H1 (cell line): ENCODE data around the gene MOV10L1. TPM values are rescaled to one million over a fixed set of nuclear protein-coding genes. Genes with fewer than 3 reads are reported as not detected.

Experiments
- CTCF ChIA-PET: fragments of 300-600 bp; sonication (Branson Sonifier 250); formaldehyde crosslinking; loops from one replicate; lab custom pipeline; 2021; ENCODE audit not compliant: partially characterized antibody; lab: Charles Lee
- POLR2A ChIA-PET: fragments of 300-600 bp; sonication (Branson Sonifier 250); formaldehyde crosslinking; loops from one replicate; lab custom pipeline; 2021; ENCODE audit warnings: inconsistent platforms; ENCODE audit not compliant: partially characterized antibody; lab: Charles Lee
- DNase-seq, 2 experiments: peaks; one replicate each; pipeline versions ENCODE4 v3.0.0 to v3.0.0-alpha.2; 2010 to 2022; ENCODE audit warnings: low spot score in 2 of 2, low read depth in 1 of 2, mixed read lengths in 1 of 2
- FAIRE-seq: peaks from 2 replicates; lab custom pipeline; 2011; peaks lifted over from hg19 to GRCh38; lab: Jason Lieb, UNC
- H2AFZ ChIP-seq: 2 replicates; pipeline ENCODE4 v1.8.1; 2012; ENCODE audit warnings: low read length, inconsistent platforms
- H2AK5ac ChIP-seq: 2 replicates; pipeline ENCODE4 v1.6.1; 2013; ENCODE audit warnings: low read depth, low read length
- H2BK120ac ChIP-seq: replicated peaks from 2 replicates; pipeline ENCODE3; 2013; ENCODE audit warnings: low read depth, low read length, inconsistent platforms
- H2BK12ac ChIP-seq: 2 replicates; pipeline ENCODE4 v1.6.1; 2013; ENCODE audit warnings: low read depth, low read length
- H2BK15ac ChIP-seq: 2 replicates; pipeline ENCODE4 v1.6.1; 2013; ENCODE audit warnings: low read length
- H2BK20ac ChIP-seq: 2 replicates; pipeline ENCODE4 v1.6.1; 2013; ENCODE audit warnings: low read length
- H2BK5ac ChIP-seq: 2 replicates; pipeline ENCODE4 v1.6.1; 2013; ENCODE audit warnings: low read depth, low read length
- H3K14ac ChIP-seq: 2 replicates; pipeline ENCODE4 v1.6.1; 2013; ENCODE audit warnings: inconsistent platforms; ENCODE audit not compliant: insufficient read length
- H3K18ac ChIP-seq: 2 replicates; pipeline ENCODE4 v1.6.1; 2013; ENCODE audit warnings: low read length; ENCODE audit errors: extremely low read depth
- H3K23ac ChIP-seq: 2 replicates; pipeline ENCODE4 v1.6.1; 2013; ENCODE audit warnings: inconsistent platforms; ENCODE audit not compliant: insufficient read length
- H3K23me2 ChIP-seq: 2 replicates; pipeline ENCODE4 v1.6.1; 2013; ENCODE audit warnings: low read depth, low read length
- H3K27ac ChIP-seq: 2 replicates; pipeline ENCODE4 v1.6.1; 2011; ENCODE audit warnings: low read depth, low read length, inconsistent platforms
- H3K27me3 ChIP-seq, 4 experiments: replicated peaks in 1 of 4; 1 replicate in 1 of 4; 2 replicates in 3 of 4; pipeline versions ENCODE4 v1.6.1 to v1.8.1; 2011 to 2013; ENCODE audit warnings: low read length in 3 of 4, mild to moderate bottlenecking in 3 of 4, inconsistent platforms in 2 of 4, mixed read lengths in 2 of 4, moderate library complexity in 1 of 4; ENCODE audit not compliant: control insufficient read depth in 3 of 4, insufficient read depth in 3 of 4; ENCODE audit errors: extremely low read depth in 1 of 4
- H3K36me3 ChIP-seq, 4 experiments: 2 replicates each; pipeline versions ENCODE4 v1.6.1 to v1.8.1; 2011 to 2013; ENCODE audit warnings: mild to moderate bottlenecking in 4 of 4, low read length in 3 of 4, moderate library complexity in 2 of 4, control low read depth in 1 of 4, inconsistent platforms in 1 of 4; ENCODE audit not compliant: insufficient read depth in 4 of 4, control insufficient read depth in 2 of 4
- H3K4ac ChIP-seq: replicated peaks from 2 replicates; pipeline ENCODE3; 2013; ENCODE audit warnings: low read length, low read depth, mixed read lengths, inconsistent platforms; ENCODE audit not compliant: insufficient read length
- H3K4me1 ChIP-seq, 4 experiments: replicated peaks in 1 of 4; 1 replicate in 1 of 4; 2 replicates in 3 of 4; pipeline versions ENCODE4 v1.6.1 to v1.8.1; 2011 to 2013; ENCODE audit warnings: low read length in 3 of 4, inconsistent platforms in 2 of 4, mixed read lengths in 1 of 4; ENCODE audit not compliant: insufficient read depth in 4 of 4, control insufficient read depth in 3 of 4
- H3K4me2 ChIP-seq, 2 experiments: 2 replicates each; pipeline versions ENCODE4 v1.6.1 to v1.8.1; 2011 to 2013; ENCODE audit warnings: low read depth in 2 of 2, low read length in 2 of 2, control low read depth in 1 of 2, inconsistent platforms in 1 of 2, mild to moderate bottlenecking in 1 of 2; ENCODE audit not compliant: insufficient read depth in 1 of 2
- H3K4me3 ChIP-seq, 4 experiments: fragments of 200-600, 300-600 bp in 1 of 4; sonication (generic), shearing (Covaris generic), sonication (Bioruptor Twin) in 1 of 4; 2 replicates each; pipeline versions ENCODE4 v1.5.1 to v1.8.1; 2011 to 2016; ENCODE audit warnings: low read length in 4 of 4, low read depth in 3 of 4, control low read depth in 2 of 4, inconsistent platforms in 2 of 4, mild to moderate bottlenecking in 2 of 4, mixed read lengths in 1 of 4, moderate library complexity in 1 of 4; ENCODE audit not compliant: insufficient read depth in 2 of 4; ENCODE audit errors: extremely low read depth in 1 of 4
- H3K56ac ChIP-seq: replicated peaks from 2 replicates; pipeline ENCODE3; 2013; ENCODE audit warnings: low read depth, mild to moderate bottlenecking, mixed read lengths, low read length, inconsistent platforms; ENCODE audit not compliant: insufficient read length
- H3K79me1 ChIP-seq: 2 replicates; pipeline ENCODE4 v1.6.1; 2013; ENCODE audit warnings: low read depth, low read length, control low read depth
- H3K79me2 ChIP-seq, 2 experiments: 2 replicates each; pipeline versions ENCODE4 v1.6.1 to v1.8.1; 2012 to 2013; ENCODE audit warnings: low read length in 2 of 2, mild to moderate bottlenecking in 2 of 2, inconsistent platforms in 1 of 2; ENCODE audit not compliant: insufficient read depth in 2 of 2, control insufficient read depth in 1 of 2
- H3K9ac ChIP-seq, 4 experiments: replicated peaks in 1 of 4; 1 replicate in 1 of 4; 2 replicates in 3 of 4; pipeline versions ENCODE4 v1.6.1 to v1.8.1; 2011 to 2013; ENCODE audit warnings: low read depth in 3 of 4, low read length in 3 of 4, control low read depth in 2 of 4, mild to moderate bottlenecking in 2 of 4, moderate library complexity in 2 of 4, inconsistent platforms in 1 of 4; ENCODE audit errors: extremely low read depth in 1 of 4
- H3K9me3 ChIP-seq, 2 experiments: 2 replicates each; pipeline versions ENCODE4 v1.6.1 to v1.8.1; 2012 to 2013; ENCODE audit warnings: mild to moderate bottlenecking in 2 of 2, moderate library complexity in 2 of 2, control low read depth in 1 of 2, inconsistent platforms in 1 of 2, low read depth in 1 of 2, low read length in 1 of 2, mixed read lengths in 1 of 2; ENCODE audit not compliant: insufficient read depth in 2 of 2
- H4K20me1 ChIP-seq, 2 experiments: replicated peaks in 1 of 2; 2 replicates each; pipeline versions ENCODE3 to v1.8.1; 2011 to 2013; ENCODE audit warnings: inconsistent platforms in 2 of 2, low read length in 2 of 2, mild to moderate bottlenecking in 1 of 2; ENCODE audit not compliant: insufficient read depth in 2 of 2, control insufficient read depth in 1 of 2
- H4K5ac ChIP-seq: 2 replicates; pipeline ENCODE4 v1.6.1; 2013; ENCODE audit warnings: low read length, low read depth, mixed read lengths, inconsistent platforms; ENCODE audit not compliant: insufficient read length
- H4K8ac ChIP-seq: 2 replicates; pipeline ENCODE4 v1.8.0; 2013; ENCODE audit warnings: mild to moderate bottlenecking, moderate library complexity, low read length, inconsistent platforms; ENCODE audit not compliant: insufficient read depth; ENCODE audit errors: extremely low read depth
- H4K91ac ChIP-seq: replicated peaks from 2 replicates; pipeline ENCODE3; 2013; ENCODE audit warnings: low read length, mixed read lengths, inconsistent platforms; ENCODE audit not compliant: insufficient read length
- ATF3 ChIP-seq: IDR thresholded peaks from 2 replicates; pipeline ENCODE4 v1.6.1; 2011; ENCODE audit warnings: low read depth, mild to moderate bottlenecking, low read length; ENCODE audit not compliant: insufficient read depth
- BCL11A ChIP-seq, 2 experiments: IDR thresholded peaks; one replicate each; pipeline ENCODE4 v1.6.1; 2011; ENCODE audit warnings: low read depth in 2 of 2, low read length in 2 of 2, mild to moderate bottlenecking in 2 of 2
- FOSL1 ChIP-seq: IDR thresholded peaks from 2 replicates; pipeline ENCODE4 v1.6.1; 2011; ENCODE audit warnings: mild to moderate bottlenecking, low read depth, low read length, moderate library complexity; ENCODE audit not compliant: insufficient read depth
- KDM4A ChIP-seq: IDR thresholded peaks from one replicate; pipeline ENCODE4 v1.7.1; 2012; ENCODE audit warnings: low read depth, mild to moderate bottlenecking, moderate library complexity, low read length, inconsistent platforms; ENCODE audit not compliant: severe bottlenecking
- WGBS, 2 experiments: shearing (Covaris generic) in 1 of 2; methylation state at CpG; one replicate each; pipeline versions ENCODE4 v1.1.6 to v1.1.7; 2013 to 2015; ENCODE audit warnings: low lambda C conversion rate in 2 of 2, mixed read lengths in 2 of 2, inconsistent platforms in 1 of 2, low coverage in 1 of 2, missing lambda C conversion rate in 1 of 2; ENCODE audit not compliant: insufficient replicate concordance in 2 of 2, insufficient coverage in 1 of 2, insufficient read length in 1 of 2; ENCODE audit errors: extremely low coverage in 1 of 2, missing lambda C conversion rate in 1 of 2; 5-methylcytosine and 5-hydroxymethylcytosine counted together
- polyA plus RNA-seq, 7 experiments: library from polyadenylated mRNA; depleted of rRNA in 3 of 7; stranded (reverse) in 5 of 7; unstranded in 2 of 7; fragments of >200 nt in 5 of 7; fragments of 200-250 nt in 2 of 7; gene quantifications; 1 replicate in 5 of 7; 2 replicates in 1 of 7; 4 replicates in 1 of 7; pipeline versions ENCODE4 v1.2.1 to v1.2.3, GENCODE V29; 2011 to 2013; ENCODE audit warnings: missing spikeins in 2 of 7, mixed read lengths in 2 of 7
- total RNA-seq: library from RNA; stranded (reverse); fragmentation: NEBNext Ultra II Directional; extraction: Animal tissue kit (Norgen Biotek cat#: 25700); gene quantifications from 2 replicates; pipeline ENCODE4 v1.2.1, GENCODE V29; 2021

MOV10L1 gene
- total and polyA plus RNA-seq, 2 of the 8 experiments (the other 6 are each of a cell fraction or from before 2014, with no cell fraction given) = 0.32 TPM; not detected in 1

GRCh38 chr22:50153056-50153755, 63.4 kb downstream of the MOV10L1 start:
- TF ChIP-seq FOSL1 = no peak
- no peak for TF ChIP-seq ATF3
- TF ChIP-seq BCL11A (IDR thresholded peaks at IDR 0.05; ENCODE audit: low read depth in 2 of 2, low read length in 2 of 2) = no peak
- TF ChIP-seq KDM4A = no peak
- TF ChIP-seq, all 59 proteins: peak for 0
- Histone ChIP-seq H3K9me3 (no peaks in the 10 kb centered on the region), H2AK5ac (no peak overlapping the region), H3K36me3 (no peaks in the 10 kb centered on the region), H3K9ac (no peak overlapping the region), H3K79me2 (no peaks in the 10 kb centered on the region), H2BK15ac (no peak overlapping the region), H3K4ac (no peak overlapping the region), H4K91ac (no peak overlapping the region), H4K5ac (no peak overlapping the region), H2AFZ (no peak overlapping the region), H2BK5ac (no peak overlapping the region), H3K56ac (no peak overlapping the region), H3K79me1 (no peaks in the 10 kb centered on the region), H3K4me1 (peaks cover 0 to 4% (median 0%) of the 10 kb centered on the region in 4 experiments; a peak in 2 of 7 replicates), H3K4me2 (no peak overlapping the region), H3K23ac (no peak overlapping the region), H2BK12ac (no peak overlapping the region), H3K27ac (no peak overlapping the region), H3K4me3 (no peak overlapping the region), H2BK120ac (no peak overlapping the region), H4K8ac (0 out of 2 replicates have a peak overlapping the region, but pooled peaks have one; percentile 69), H4K20me1 (peaks cover 0 to 2% of the 10 kb centered on the region in 2 experiments), H3K14ac (no peak overlapping the region), H3K23me2 (no peaks in the 10 kb centered on the region), H2BK20ac (no peak overlapping the region), H3K27me3 (peaks cover 0 to 8% (median under 1%) of the 10 kb centered on the region in 4 experiments; a peak in 2 of 7 replicates), H3K18ac (no peak overlapping the region)
- DNase-seq = no peak
- POLR2A ChIA-PET = interaction anchor here (1.2 kb wide), 1 partner anchor 14 kb away, joined by 3 read pairs; no protein-coding TSS in a partner anchor
- CTCF ChIA-PET = interaction anchor here (0.8 to 9.4 kb wide), 9 partner anchors 11 to 103 kb away, joined by 3 to 83 read pairs (median 5); no protein-coding TSS in a partner anchor
- FAIRE-seq = no peak
- WGBS, 2 experiments = 87% methylated on average over 22 of the region's 25 CpGs; no CpG with 5 or more reads in 1 of the 2 experiments
